D721Med (cell line): Measurements from ENCODE around the gene KCNAB1.

Experiments
- DNase-seq: peaks from one replicate; pipeline ENCODE4 v3.0.0; 2011; ENCODE audit warnings: low spot score; ENCODE audit not compliant: insufficient read length
- FAIRE-seq: peaks from 2 replicates; lab custom pipeline; 2011; peaks lifted over from hg19 to GRCh38; lab: Jason Lieb, UNC
- CTCF ChIP-seq: IDR thresholded peaks from 2 replicates; pipeline ENCODE4 v1.5.1; 2012; ENCODE audit warnings: mild to moderate bottlenecking, control low read depth; ENCODE audit not compliant: insufficient read depth; ENCODE audit errors: missing control alignments

KCNAB1 gene

GRCh38 chr3:156479604-156480003, 359.2 kb downstream of the KCNAB1 start:
- DNase-seq (no peak), FAIRE-seq (no peak)
- no peak for TF ChIP-seq CTCF

GRCh38 chr3:156480949-156481348, 360.6 kb downstream of the KCNAB1 start:
- TF ChIP-seq CTCF, result no peak
- FAIRE-seq (no peak), DNase-seq (no peak)

- DNase-seq, result no peak
- no peak for TF ChIP-seq CTCF
- no peak for FAIRE-seq
Measured at GRCh38 chr3:156483002-156483401, 362.6 kb downstream of the KCNAB1 start.

- no peak for TF ChIP-seq CTCF
- DNase-seq (no peak), FAIRE-seq (no peak)
Measured at GRCh38 chr3:156483426-156483825, 363.0 kb downstream of the KCNAB1 start.

GRCh38 chr3:156483961-156484787, 363.8 kb downstream of the KCNAB1 start:
- FAIRE-seq (no peak), DNase-seq (no peak)
- no peak for TF ChIP-seq CTCF

- TF ChIP-seq CTCF, result no peak
- FAIRE-seq, result no peak
- no peak for DNase-seq
Measured at GRCh38 chr3:156488767-156489166, 368.4 kb downstream of the KCNAB1 start.

GRCh38 chr3:156489462-156489911, 369.1 kb downstream of the KCNAB1 start:
- FAIRE-seq, result no peak
- TF ChIP-seq CTCF, result no peak
- DNase-seq, result no peak
